Loucy (cell line): ENCODE results near the gene CUL1.

Experiments
- EZH2phosphoT487 ChIP-seq: fragments of 200-600 bp; IDR thresholded peaks from 2 replicates; pipeline ENCODE4 v1.6.1; 2018; ENCODE audit warnings: antibody characterized with exemption, mild to moderate bottlenecking, moderate library complexity, borderline replicate concordance
- TF ChIP-seq, protein P1 (sequence below): fragments of 200-600 bp; sonication (generic); conservative IDR thresholded peaks from 2 replicates; pipeline ENCODE4 v1.5.1; 2014; ENCODE audit warnings: mild to moderate bottlenecking, antibody characterized with exemption, low read length

DNA sequence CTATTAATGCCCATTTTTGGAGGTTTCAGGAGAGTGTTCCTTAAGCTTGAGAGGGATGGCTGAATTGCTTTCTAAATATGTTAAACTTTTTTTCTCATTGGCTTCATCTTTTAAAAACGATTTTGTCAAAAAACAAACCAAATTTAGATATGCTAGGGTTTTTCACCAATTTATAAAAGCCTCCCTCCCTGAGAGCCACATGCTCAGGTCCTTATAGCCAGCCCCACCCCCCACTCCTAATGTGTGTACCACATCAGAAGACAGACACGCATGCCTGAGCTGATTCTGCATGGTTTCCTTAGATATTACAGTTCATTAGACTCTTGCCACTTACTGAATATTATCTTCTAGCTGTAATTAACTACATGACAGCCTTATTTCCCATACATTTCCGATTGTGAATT lies 2.0 kb downstream of the CUL1 start:
- TF ChIP-seq, protein P1, sequence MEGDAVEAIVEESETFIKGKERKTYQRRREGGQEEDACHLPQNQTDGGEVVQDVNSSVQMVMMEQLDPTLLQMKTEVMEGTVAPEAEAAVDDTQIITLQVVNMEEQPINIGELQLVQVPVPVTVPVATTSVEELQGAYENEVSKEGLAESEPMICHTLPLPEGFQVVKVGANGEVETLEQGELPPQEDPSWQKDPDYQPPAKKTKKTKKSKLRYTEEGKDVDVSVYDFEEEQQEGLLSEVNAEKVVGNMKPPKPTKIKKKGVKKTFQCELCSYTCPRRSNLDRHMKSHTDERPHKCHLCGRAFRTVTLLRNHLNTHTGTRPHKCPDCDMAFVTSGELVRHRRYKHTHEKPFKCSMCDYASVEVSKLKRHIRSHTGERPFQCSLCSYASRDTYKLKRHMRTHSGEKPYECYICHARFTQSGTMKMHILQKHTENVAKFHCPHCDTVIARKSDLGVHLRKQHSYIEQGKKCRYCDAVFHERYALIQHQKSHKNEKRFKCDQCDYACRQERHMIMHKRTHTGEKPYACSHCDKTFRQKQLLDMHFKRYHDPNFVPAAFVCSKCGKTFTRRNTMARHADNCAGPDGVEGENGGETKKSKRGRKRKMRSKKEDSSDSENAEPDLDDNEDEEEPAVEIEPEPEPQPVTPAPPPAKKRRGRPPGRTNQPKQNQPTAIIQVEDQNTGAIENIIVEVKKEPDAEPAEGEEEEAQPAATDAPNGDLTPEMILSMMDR = no peak
- TF ChIP-seq EZH2phosphoT487 = no peak
